SK-N-SH treated with all-trans-retinoic acid at 6 μM for 48 hours (cell line): ENCODE measurements around the gene PTTG2.

Experiments
- ATAC-seq: fragments of 200-7000 bp; cut with Tn5 transposase; 3 replicates; pipeline ENCODE4 v1.9.1; 2020; ENCODE audit warnings: mild to moderate bottlenecking, moderate library complexity
- ARNTL ChIP-seq: fragments of 450-650 bp; formaldehyde crosslinking; IDR thresholded peaks from 2 replicates; pipeline ENCODE4 v1.5.0; 2020; ENCODE audit warnings: low read depth, mild to moderate bottlenecking, moderate library complexity, borderline replicate concordance
- BACH2 ChIP-seq: fragments of 250-450 bp; sonication (Bioruptor Pico); IDR thresholded peaks from 2 replicates; pipeline ENCODE4 v1.9.0; 2021; ENCODE audit warnings: mild to moderate bottlenecking, borderline replicate concordance
- CREB5 ChIP-seq: fragments of 250-450 bp; sonication (Bioruptor Pico); IDR thresholded peaks from 2 replicates; pipeline ENCODE4 v1.5.1; 2020; ENCODE audit warnings: low read depth, mild to moderate bottlenecking, moderate library complexity
- CSDC2 ChIP-seq: fragments of 250-450 bp; sonication (Bioruptor Pico); IDR thresholded peaks from 2 replicates; pipeline ENCODE4 v1.5.0; 2020; ENCODE audit warnings: mild to moderate bottlenecking, moderate library complexity
- ESRRG ChIP-seq: fragments of 250-450 bp; sonication (Bioruptor Pico); IDR thresholded peaks from 2 replicates; pipeline ENCODE4 v1.6.1; 2021; ENCODE audit warnings: mild to moderate bottlenecking
- GLIS3 ChIP-seq: fragments of 250-450 bp; sonication (Bioruptor Pico); IDR thresholded peaks from 2 replicates; pipeline ENCODE4 v1.5.0; 2020; ENCODE audit warnings: mild to moderate bottlenecking, moderate library complexity
- ISL1 ChIP-seq: fragments of 250-450 bp; sonication (Bioruptor Pico); IDR thresholded peaks from 2 replicates; pipeline ENCODE4 v2.1.2; 2022; ENCODE audit warnings: mild to moderate bottlenecking, moderate library complexity
- OSR1 ChIP-seq: fragments of 250-450 bp; sonication (Bioruptor Pico); IDR thresholded peaks from 2 replicates; pipeline ENCODE4 v1.8.0; 2022; ENCODE audit warnings: moderate library complexity, mild to moderate bottlenecking, inconsistent platforms
- PATZ1 ChIP-seq: fragments of 250-450 bp; sonication (Bioruptor Pico); IDR thresholded peaks from 2 replicates; pipeline ENCODE4 v1.8.0; 2020; ENCODE audit warnings: mild to moderate bottlenecking, moderate library complexity, borderline replicate concordance
- PPARA ChIP-seq: fragments of 250-450 bp; sonication (Bioruptor Pico); IDR thresholded peaks from 2 replicates; pipeline ENCODE4 v1.5.0; 2020; ENCODE audit warnings: mild to moderate bottlenecking, borderline replicate concordance
- RARB ChIP-seq: fragments of 250-450 bp; sonication (Bioruptor Pico); IDR thresholded peaks from 2 replicates; pipeline ENCODE4 v1.8.0; 2021; ENCODE audit warnings: mild to moderate bottlenecking, moderate library complexity
- SNAI2 ChIP-seq: fragments of 250-450 bp; sonication (Bioruptor Pico); IDR thresholded peaks from 2 replicates; pipeline ENCODE4 v1.5.0; 2020; ENCODE audit warnings: mild to moderate bottlenecking, moderate library complexity
- TOX ChIP-seq: fragments of 250-450 bp; sonication (Bioruptor Pico); IDR thresholded peaks from 2 replicates; pipeline ENCODE4 v1.8.0; 2021; ENCODE audit warnings: mild to moderate bottlenecking, moderate library complexity, borderline replicate concordance
- ZC3H10 ChIP-seq: fragments of 250-450 bp; sonication (Bioruptor Pico); IDR thresholded peaks from 2 replicates; pipeline ENCODE4 v1.5.1; 2021; ENCODE audit warnings: mild to moderate bottlenecking, moderate library complexity
- ZNF565 ChIP-seq: fragments of 450-650 bp; formaldehyde crosslinking; conservative IDR thresholded peaks from 2 replicates; pipeline ENCODE4 v1.5.0; 2020; ENCODE audit warnings: low read depth, mild to moderate bottlenecking, moderate library complexity
- ZNF70 ChIP-seq: fragments of 450-650 bp; formaldehyde crosslinking; IDR thresholded peaks from 2 replicates; pipeline ENCODE4 v1.5.0; 2020; ENCODE audit warnings: mild to moderate bottlenecking, moderate library complexity
- ZNF8 ChIP-seq: fragments of 450-650 bp; formaldehyde crosslinking; IDR thresholded peaks from 2 replicates; pipeline ENCODE4 v1.5.0; 2020; ENCODE audit warnings: mild to moderate bottlenecking, moderate library complexity
- TF ChIP-seq, protein P1 (sequence below): fragments of 250-450 bp; sonication (Bioruptor Pico); IDR thresholded peaks from 2 replicates; pipeline ENCODE4 v1.5.1; 2021; ENCODE audit warnings: mild to moderate bottlenecking, moderate library complexity
- TF ChIP-seq, protein P2 (sequence below): fragments of 250-450 bp; sonication (Bioruptor Pico); IDR thresholded peaks from 2 replicates; pipeline ENCODE4 v1.8.0; 2021; ENCODE audit warnings: low read depth, mild to moderate bottlenecking, moderate library complexity, borderline replicate concordance

PTTG2 gene

DNA sequence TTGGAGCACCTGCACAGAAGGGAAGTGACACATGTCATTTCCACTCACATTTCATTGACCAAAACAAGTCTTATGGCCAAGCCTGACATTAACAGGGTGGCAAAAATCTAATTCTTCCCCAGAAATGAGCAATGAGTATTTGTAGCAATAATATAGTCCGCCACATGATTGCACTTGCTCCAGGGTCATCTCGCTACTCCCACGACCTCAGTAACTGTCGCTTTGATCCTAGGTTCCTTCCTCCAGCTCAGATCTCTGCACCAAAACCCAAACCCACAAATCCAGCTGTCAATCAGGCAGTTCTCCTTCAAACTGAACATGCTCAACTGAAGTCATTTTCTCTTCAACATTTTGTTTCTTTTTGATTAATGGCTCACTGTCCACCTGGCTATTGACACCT lies 25.2 kb upstream of the PTTG2 start:
- no peak for ATAC-seq
- no peak for TF ChIP-seq ZNF70
- TF ChIP-seq RARB, result no peak

DNA sequence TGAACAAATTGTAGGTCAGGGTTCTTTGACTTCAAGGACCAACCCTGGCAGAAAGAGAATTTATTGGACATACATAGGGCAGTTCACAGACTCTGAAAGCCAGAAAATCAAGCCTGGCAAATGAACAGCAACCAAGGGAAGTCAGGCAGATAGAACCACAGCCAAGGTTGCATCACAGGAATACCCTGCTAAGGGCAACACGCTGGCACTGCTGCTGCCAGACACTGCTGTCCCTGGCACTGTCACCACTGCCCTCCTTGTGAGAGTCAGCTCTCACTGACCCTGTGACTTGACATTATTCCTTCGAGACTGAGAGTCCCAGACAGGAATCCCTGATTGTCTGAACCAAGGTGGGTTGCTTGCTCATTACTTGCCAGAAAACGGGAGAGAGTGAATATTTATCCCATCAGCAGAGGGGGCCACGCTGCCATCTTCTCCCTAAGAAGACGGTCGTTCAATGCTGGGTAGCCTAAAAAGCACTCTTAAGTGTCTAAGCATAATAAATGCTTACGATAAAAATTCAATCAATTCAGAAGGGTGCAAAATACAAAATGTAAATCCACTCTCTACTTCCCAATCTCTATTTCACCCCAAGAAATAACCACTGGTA lies 23.2 kb upstream of the PTTG2 start:
- TF ChIP-seq TOX (no peak), PATZ1 (CRISPR knock-in tag) (no peak), ESRRG (CRISPR knock-in tag) (no peak), ZC3H10 (CRISPR knock-in tag) (no peak), ZNF70 (no peak)
- TF ChIP-seq, protein P1, sequence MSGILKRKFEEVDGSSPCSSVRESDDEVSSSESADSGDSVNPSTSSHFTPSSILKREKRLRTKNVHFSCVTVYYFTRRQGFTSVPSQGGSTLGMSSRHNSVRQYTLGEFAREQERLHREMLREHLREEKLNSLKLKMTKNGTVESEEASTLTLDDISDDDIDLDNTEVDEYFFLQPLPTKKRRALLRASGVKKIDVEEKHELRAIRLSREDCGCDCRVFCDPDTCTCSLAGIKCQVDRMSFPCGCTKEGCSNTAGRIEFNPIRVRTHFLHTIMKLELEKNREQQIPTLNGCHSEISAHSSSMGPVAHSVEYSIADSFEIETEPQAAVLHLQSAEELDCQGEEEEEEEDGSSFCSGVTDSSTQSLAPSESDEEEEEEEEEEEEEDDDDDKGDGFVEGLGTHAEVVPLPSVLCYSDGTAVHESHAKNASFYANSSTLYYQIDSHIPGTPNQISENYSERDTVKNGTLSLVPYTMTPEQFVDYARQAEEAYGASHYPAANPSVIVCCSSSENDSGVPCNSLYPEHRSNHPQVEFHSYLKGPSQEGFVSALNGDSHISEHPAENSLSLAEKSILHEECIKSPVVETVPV, result no peak
- TF ChIP-seq, all 23 proteins: peak for 0
- ATAC-seq, result peak; percentile 25; the same call in 1 of the 3 replicates

- TF ChIP-seq GLIS3, result no peak
- no peak for TF ChIP-seq ZNF8 (CRISPR knock-in tag)
- no peak for TF ChIP-seq ARNTL (CRISPR knock-in tag)
- TF ChIP-seq ZC3H10 (CRISPR knock-in tag), result no peak
- TF ChIP-seq ISL1 (CRISPR knock-in tag), result no peak
- TF ChIP-seq PPARA, result no peak
- no peak for TF ChIP-seq SNAI2 (CRISPR knock-in tag)
- TF ChIP-seq ZNF565, result no peak
- TF ChIP-seq, protein P2, sequence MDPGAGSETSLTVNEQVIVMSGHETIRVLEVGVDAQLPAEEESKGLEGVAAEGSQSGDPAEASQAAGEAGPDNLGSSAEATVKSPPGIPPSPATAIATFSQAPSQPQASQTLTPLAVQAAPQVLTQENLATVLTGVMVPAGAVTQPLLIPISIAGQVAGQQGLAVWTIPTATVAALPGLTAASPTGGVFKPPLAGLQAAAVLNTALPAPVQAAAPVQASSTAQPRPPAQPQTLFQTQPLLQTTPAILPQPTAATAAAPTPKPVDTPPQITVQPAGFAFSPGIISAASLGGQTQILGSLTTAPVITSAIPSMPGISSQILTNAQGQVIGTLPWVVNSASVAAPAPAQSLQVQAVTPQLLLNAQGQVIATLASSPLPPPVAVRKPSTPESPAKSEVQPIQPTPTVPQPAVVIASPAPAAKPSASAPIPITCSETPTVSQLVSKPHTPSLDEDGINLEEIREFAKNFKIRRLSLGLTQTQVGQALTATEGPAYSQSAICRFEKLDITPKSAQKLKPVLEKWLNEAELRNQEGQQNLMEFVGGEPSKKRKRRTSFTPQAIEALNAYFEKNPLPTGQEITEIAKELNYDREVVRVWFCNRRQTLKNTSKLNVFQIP (CRISPR knock-in tag), result no peak
- no peak for TF ChIP-seq PATZ1 (CRISPR knock-in tag)
- no peak for TF ChIP-seq BACH2 (CRISPR knock-in tag)
- ATAC-seq, result no peak
These were observed 22.0 kb upstream of the PTTG2 start for GRCh38 chr4:37938208-37938607.

DNA sequence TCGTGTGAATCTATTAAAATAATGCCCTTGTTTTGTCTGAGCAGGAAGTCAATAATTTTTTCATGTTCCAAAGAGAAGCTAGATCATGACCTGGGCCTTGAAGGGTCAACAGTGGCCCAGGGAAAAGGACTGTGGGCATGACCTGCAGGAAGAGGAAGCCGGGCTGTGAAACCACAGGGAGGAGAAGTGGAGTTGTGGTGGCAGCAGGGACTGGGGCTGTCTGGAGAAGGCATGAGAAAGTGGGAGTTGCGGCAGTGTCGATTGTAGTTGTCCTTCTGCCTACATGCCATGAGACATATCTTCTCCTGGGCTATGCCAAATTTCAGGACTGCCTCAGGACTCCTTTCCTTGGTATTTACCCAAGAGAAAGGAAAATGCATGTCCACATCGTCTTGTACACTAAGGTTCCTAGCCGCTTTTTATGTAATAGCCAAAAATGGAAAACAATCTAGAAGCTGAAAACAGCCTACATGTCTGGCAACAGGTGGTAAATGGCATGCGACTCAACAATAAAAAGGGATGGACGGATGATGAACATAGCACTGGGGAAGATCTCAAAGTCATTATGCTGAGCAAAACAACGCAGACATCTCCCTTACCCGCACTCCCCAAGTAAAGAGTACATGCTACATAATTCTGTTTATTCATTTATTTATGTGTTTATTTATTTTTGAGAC lies 13.6 kb upstream of the PTTG2 start:
- TF ChIP-seq BACH2 (CRISPR knock-in tag) (no peak), ARNTL (CRISPR knock-in tag) (no peak), ZNF70 (no peak), CSDC2 (CRISPR knock-in tag) (no peak)
- TF ChIP-seq, protein P2 (CRISPR knock-in tag), result no peak
- ATAC-seq, result no peak

DNA sequence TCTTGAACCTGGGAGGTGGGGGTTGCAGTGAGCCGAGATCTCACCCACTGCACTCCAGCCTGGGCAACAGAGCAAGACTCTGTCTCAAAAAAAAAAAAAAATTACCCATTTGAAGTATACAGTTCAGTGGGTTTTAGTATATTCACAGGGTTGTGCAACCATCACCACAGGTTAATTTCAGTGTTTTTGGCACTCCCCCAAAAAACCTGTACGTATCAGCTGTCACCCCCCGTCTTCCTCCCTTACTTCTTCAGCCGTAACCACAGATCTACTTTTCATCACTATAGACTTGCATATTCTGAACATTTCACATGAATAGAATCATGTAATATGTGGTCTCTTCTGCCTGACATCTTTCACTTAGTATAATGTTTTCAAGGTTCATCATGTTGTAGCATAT lies 11.7 kb upstream of the PTTG2 start:
- no peak for ATAC-seq
- TF ChIP-seq OSR1 (CRISPR knock-in tag), result no peak
- TF ChIP-seq CREB5 (CRISPR knock-in tag), result no peak
- TF ChIP-seq, protein P2 (CRISPR knock-in tag), result no peak
- no peak for TF ChIP-seq PATZ1 (CRISPR knock-in tag)
- TF ChIP-seq ISL1 (CRISPR knock-in tag), result no peak
- TF ChIP-seq ZNF70, result no peak
- no peak for TF ChIP-seq RARB
- no peak for TF ChIP-seq GLIS3
- no peak for TF ChIP-seq ESRRG (CRISPR knock-in tag)
